GM10266 (cell line): ENCODE results near the gene TMEM186.

Experiments used
- DNase-seq: peaks from one replicate; pipeline ENCODE4 v3.0.0; 2012; ENCODE audit errors: extremely low spot score
- CTCF ChIP-seq: IDR thresholded peaks from 2 replicates; pipeline ENCODE4 v1.5.1; 2012; ENCODE audit warnings: mild to moderate bottlenecking, low read depth; ENCODE audit not compliant: control insufficient read depth, insufficient read depth; ENCODE audit errors: missing control alignments

The TMEM186 gene

GRCh38 chr16:8767176-8767575 is 30.3 kb downstream of the TMEM186 start:
- TF ChIP-seq CTCF: no peak

GRCh38 chr16:8764525-8765250 is 32.8 kb downstream of the TMEM186 start:
- no peak for TF ChIP-seq CTCF
- no peak for DNase-seq

More at GRCh38 chr16:8767176-8767575, 30.3 kb downstream of the TMEM186 start:
- no peak for DNase-seq

- no peak for DNase-seq
- no peak for TF ChIP-seq CTCF
These were observed 33.5 kb downstream of the TMEM186 start for GRCh38 chr16:8763899-8764298.

GRCh38 chr16:8763083-8763482 is 34.4 kb downstream of the TMEM186 start:
- no peak for DNase-seq
- TF ChIP-seq CTCF: no peak

GRCh38 chr16:8762254-8762653 is 35.2 kb downstream of the TMEM186 start:
- no peak for DNase-seq
- TF ChIP-seq CTCF: no peak

- no peak for TF ChIP-seq CTCF
- DNase-seq: no peak
These were observed 36.4 kb downstream of the TMEM186 start for GRCh38 chr16:8761078-8761477.

GRCh38 chr16:8760021-8760420 is 37.4 kb downstream of the TMEM186 start:
- no peak for DNase-seq
- no peak for TF ChIP-seq CTCF
